ENCODE data around the gene COL20A1.

The COL20A1 gene

DNA sequence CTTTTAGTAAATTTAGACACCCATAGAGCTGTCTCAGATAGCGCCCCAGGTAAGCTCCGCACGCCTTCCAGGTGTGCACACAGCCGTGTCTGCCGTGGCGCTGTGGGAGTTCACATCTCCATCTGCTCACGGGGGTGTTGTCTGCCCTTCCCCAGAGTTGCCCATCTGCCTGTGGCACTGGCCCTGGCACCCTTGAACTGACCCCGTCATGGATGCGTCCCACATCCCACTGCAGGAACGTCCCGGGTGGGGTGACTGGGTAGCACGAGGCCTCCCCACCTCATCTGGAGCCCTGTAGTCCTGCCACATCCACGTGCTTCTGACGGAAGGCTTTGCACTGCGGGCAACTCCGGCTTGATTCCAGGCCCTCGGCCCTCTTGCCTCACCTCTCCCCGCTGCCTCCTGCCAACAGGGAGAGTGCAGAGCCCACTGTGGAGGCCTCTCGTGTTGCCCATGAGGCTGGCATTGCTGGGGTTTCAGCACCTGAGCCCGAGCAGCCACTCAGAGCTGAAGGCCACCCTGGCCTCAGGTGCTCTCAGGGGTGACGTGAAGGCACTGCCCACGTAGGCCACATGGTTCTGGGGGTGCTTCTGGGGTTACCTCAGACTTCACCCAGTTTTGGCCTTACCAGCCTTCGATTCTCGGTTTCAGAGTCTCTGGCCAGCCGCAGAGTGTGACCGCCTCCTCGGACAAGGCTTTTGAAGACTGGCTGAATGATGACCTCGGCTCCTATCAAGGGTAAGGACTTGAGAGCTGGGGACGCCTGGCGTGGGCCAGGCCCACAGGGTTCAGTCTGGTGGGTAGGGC, 15.3 kb upstream of the COL20A1 start:
- no peak for DNase-seq (ENCODE audit: low read depth in 4 of 4, low spot score in 1 of 4)

DNA sequence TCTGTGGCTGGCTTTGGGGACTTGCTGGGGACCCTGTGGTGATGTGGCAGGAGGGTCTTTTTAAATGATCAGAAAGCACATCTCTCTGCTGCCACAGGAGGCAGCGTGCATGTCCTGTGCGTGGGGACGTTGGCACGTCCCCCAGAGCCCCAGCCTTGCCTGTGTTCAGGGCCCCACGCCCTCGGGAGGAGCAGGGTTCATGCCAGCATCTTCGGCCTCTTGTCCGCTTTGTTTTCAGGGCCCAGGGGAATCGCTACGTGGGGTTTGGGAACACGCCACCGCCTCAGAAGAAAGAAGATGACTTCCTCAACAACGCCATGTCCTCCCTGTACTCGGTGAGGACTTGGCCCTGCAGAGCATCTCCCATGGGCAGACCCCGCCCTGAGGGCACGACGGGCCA, 14.3 kb upstream of the COL20A1 start:
- no peak for DNase-seq (ENCODE audit: low read depth in 4 of 4, low spot score in 1 of 4)

- DNase-seq (ENCODE audit: low read depth in 4 of 4, low spot score in 1 of 4): no peak
Measured at GRCh38 chr20:63279931-63280330, 13.1 kb upstream of the COL20A1 start.

- no peak for DNase-seq (ENCODE audit: low read depth in 4 of 4, low spot score in 1 of 4)
Measured at GRCh38 chr20:63280371-63280770, 12.6 kb upstream of the COL20A1 start.

GRCh38 chr20:63280929-63281545, 11.9 kb upstream of the COL20A1 start:
- DNase-seq (ENCODE audit: low read depth in 4 of 4, low spot score in 1 of 4): no peak

DNA sequence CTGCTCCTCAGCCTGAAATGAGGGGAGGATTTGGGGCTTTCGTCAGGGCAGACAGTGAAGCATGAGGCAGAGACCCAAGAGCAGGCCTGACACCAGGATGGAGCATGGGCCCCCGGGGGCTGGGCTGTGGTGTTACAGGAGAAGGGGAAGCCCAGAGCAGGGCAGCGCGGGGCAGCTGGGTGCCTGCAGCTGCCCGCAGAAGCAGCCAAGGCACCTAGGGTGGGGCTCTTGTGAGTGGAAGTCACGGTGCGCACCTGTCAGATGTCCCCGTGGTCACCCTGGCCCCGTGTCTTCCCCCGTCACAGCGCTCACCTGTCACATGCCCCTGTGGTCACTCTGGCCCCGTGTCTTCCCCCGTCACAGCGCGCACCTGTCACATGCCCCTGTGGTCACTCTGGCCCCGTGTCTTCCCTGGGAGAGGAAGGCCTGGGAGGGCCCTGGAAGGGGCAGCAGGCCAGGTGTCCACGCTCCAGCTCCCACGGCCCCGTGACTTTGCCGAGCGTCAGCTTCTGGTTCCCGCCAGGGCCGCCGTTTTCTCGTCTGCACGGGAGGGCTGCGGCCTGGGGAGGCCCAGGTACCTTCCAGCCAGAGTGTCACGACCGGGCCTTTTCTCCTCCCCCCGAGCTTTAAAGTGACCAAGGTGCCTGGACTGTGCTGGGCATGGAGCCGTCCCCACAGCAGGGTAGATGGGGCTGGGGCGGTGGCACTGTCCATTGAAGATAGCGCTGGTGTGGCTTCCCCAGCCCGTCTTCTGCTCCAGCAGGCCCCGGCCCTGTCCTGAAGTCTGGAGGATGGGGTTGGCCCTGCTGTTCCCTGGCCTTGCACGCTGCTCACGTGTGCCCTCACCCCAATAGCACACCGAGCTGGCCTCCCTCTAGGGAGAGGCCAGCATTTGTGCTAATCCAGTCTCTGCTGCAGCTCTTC, 11.0 kb upstream of the COL20A1 start:
- DNase-seq (ENCODE audit: low read depth in 4 of 4, low spot score in 1 of 4): no peak

DNA sequence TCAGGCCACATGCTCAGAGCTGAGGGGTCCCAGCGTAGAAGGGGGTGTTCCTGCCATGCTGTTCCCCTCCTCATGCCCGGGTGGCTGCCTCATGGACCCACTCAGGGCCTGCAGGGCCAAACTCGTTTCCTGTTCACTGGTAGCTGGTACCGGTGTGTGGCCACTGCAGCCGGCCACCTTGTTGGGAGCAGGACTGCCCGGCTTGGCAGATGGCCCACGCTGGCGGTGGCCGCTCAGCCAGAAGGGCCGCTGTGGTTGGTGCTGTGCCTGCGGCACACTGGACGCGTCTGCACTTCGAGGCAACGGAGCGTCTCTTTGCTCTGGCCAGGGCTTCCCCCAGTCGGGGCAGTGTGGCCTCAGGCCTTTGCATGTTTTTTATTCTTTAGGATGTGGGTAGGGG, 10.0 kb upstream of the COL20A1 start:
- DNase-seq (ENCODE audit: low read depth in 4 of 4, low spot score in 1 of 4): no peak

GRCh38 chr20:63283397-63284082, 9.4 kb upstream of the COL20A1 start:
- no peak for DNase-seq (ENCODE audit: low read depth in 4 of 4, low spot score in 1 of 4)

DNA sequence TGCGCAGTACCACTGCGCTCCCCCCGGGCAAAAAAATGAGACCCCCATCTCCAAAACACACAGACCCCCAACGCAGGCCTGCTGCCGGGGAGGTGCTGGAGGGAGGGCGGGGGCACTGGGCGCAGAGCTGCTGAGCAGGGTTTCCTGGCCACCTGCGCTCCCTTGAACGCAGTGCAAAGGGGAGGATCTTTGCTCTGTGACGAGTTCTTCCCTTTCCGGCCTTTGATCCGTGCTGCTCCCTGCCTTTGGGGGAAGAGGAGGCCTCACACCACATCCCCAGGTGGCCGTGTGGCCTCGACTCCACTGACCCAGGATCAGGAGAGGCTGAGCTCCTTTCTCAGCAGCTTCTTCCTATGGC, 8.9 kb upstream of the COL20A1 start:
- no peak for DNase-seq (ENCODE audit: low read depth in 4 of 4, low spot score in 1 of 4)

DNA sequence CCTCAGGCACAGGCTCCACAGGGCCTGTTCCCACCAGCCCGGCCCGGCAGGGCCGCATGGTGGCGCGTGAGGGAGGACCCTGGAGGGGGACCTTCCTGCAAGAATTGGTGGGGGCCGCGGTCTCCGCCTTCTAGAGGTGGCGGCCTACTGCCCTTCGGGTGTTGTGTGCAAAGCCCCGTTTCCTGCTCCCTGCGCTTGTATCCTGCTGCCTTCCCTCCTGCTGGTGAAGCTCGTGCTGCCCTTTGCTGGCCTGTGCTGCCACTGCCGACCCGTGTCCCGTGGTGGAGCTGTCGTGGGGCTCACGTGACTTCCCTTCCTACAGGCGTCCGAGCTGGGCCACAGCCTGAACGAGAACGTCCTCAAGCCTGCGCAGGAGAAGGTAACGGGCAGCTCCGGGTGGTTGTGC, 8.4 kb upstream of the COL20A1 start:
- DNase-seq (ENCODE audit: low read depth in 4 of 4, low spot score in 1 of 4): no peak

DNA sequence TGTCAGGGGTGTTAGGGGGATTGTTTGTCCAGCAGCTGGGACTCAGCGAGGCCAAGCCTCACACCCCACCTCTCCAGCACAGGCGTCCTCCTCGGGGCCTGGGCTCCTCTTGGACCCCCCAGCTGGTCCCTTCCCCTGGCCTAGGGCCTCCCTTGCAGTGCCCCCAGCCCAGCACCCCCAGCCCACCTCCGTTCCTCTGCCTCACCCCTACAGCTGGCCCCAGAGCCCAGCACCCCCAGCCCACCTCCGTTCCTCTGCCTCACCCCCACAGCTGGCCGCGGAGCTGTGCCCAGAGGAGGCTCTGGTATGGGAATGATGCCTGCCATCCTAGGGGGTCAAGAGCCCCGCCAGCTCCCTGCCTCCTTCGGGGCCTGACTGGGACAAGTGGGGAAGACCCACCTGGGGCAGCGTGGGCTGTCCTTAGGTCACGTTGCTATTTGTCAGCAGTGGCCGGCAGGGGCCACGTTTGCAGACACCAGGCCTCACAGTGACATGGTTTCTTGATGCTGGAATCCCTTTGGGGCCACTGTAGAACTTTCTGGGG, 7.9 kb upstream of the COL20A1 start:
- DNase-seq (ENCODE audit: low read depth in 4 of 4, low spot score in 1 of 4): no peak

DNA sequence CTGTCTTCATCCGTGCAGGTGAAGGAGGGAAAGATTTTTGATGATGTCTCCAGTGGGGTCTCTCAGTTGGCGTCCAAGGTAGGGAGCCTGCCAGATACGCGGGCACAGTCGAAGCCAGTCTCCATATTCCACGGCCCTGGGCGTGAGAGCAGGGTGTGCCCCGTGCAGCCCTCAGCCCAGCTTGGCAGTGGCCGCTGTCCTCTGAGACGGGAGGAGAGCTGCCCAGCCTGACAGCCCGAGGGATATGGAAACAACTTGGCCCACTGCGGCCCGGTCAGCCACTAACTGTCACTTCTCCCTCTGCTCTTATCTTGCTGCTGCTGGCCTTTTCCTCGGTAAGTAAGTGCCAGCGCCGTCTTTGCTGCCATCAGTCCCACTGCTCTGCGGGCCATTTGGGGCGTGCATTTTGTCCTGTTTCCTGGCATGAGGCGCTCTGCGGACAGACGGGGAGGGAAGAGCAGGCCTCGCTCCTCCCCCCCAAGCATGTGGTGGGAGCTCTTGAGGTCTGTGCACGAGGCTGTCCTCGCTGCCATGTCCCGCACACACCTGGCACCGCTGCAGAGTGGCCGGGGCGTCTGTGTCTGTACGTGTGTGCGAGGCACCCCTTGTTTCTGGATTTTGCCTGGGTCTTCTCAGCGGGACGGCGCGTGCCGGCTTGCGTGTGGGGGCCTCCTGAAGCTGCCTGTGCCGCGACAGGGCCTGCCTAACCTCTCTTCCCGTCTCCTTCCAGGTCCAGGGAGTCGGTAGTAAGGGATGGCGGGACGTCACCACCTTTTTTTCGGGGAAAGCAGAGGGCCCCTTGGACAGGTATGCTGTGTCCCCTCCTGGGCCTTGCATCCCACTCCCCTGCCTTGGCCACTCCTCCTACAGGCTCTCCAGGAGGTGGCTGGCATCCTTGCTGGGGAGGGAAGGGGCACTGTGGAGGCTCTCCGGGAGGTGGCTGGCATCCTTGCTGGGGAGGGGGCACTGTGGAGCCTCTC, 7.1 kb upstream of the COL20A1 start:
- DNase-seq (ENCODE audit: low read depth in 4 of 4, low spot score in 1 of 4): no peak

- DNase-seq (ENCODE audit: low read depth in 4 of 4, low spot score in 1 of 4): no peak
Measured at GRCh38 chr20:63286781-63287696, 5.9 kb upstream of the COL20A1 start.

DNA sequence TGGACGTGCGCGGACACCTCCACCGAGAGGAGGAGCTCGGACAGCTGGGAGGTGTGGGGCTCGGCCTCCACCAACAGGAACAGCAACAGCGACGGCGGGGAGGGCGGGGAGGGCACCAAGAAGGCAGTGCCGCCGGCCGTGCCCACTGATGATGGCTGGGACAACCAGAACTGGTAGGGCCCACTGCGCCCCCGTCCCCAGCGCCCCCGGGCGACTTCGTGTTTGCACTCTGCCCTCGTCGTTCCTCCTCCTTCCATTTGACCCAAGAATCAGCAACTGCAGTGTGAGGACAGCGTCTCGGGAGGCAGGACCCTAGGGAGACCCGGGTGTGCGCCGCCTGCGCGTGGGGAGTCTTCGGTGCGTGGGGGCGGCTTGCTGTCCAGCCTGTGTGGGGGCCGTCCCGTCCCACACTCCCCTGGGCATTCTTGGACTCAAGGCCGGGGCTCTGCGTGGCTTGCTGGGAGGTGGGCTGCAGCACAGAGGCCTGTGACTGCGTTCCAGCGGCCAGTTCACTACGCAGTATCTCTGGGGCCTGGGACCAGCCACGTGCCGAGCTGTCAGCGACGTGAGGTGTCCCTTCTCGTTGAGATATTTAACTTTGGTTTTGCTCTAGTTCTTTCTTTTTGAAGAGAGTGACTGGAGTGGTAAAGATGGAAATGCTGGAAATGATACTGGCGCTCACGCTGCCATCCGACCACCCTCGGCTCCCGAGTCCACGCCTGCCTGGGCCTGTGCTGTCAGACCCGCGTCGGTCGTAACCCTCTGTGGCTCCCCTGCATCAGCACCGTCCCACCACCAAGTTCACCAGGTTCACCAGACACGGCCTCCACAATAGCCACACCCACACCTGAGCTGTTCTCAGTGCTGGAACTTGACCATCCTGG, 5.0 kb upstream of the COL20A1 start:
- DNase-seq (ENCODE audit: low read depth in 4 of 4, low spot score in 1 of 4): no peak

GRCh38 chr20:63288581-63289251, 4.3 kb upstream of the COL20A1 start:
- DNase-seq (ENCODE audit: low read depth in 4 of 4, low spot score in 1 of 4): no peak

- no peak for DNase-seq (ENCODE audit: low read depth in 4 of 4, low spot score in 1 of 4)
Measured at GRCh38 chr20:63289311-63290135, 3.5 kb upstream of the COL20A1 start.
